SKM-1 (cell line): Measurements from ENCODE around the gene MACROD2.
"Not testable (repeated sequence)": the region's sequence is repeated elsewhere in the genome, so short reads cannot be mapped to it uniquely, and the experiment has no call there.

ENCODE experiments used
- DNase-seq: peaks from one replicate; lab custom pipeline; 2025; ENCODE audit not compliant: unreplicated experiment; lab: John Stamatoyannopoulos, UW

Gene MACROD2

GRCh38 chr20:14966203-14966602, 970.9 kb downstream of the MACROD2 start:
- no peak for DNase-seq

GRCh38 chr20:14966808-14967207, 971.5 kb downstream of the MACROD2 start:
- no peak for DNase-seq

- DNase-seq = no peak
Measured at GRCh38 chr20:14972256-14972655, 976.9 kb downstream of the MACROD2 start.

DNA sequence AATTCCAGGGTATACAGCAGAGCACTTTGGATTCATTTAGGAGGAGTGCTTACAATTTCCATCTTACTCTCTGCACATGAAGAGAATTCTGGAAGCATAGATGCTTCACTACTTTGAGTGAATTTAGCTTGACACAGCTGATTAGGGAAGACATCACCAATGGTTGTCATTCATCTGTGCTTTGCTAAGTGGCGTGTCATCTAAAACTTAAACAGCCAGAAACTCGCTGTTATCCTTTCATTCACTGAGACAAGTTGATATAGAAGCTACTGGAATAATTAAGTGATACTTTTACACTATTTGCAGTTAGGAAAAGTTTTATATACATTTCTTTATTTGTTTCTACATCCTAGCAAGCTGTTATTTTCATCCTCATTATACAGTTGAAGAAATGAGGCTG, 977.4 kb downstream of the MACROD2 start:
- no peak for DNase-seq

GRCh38 chr20:14979453-14979986, 984.2 kb downstream of the MACROD2 start:
- DNase-seq = no peak

- not testable (repeated sequence) for DNase-seq
Measured at GRCh38 chr20:14981486-14981885, 986.2 kb downstream of the MACROD2 start.

GRCh38 chr20:14982324-14982723, 987.0 kb downstream of the MACROD2 start:
- DNase-seq = not testable (repeated sequence)

- no peak for DNase-seq
Measured at GRCh38 chr20:14984305-14984704, 989.0 kb downstream of the MACROD2 start.

DNA sequence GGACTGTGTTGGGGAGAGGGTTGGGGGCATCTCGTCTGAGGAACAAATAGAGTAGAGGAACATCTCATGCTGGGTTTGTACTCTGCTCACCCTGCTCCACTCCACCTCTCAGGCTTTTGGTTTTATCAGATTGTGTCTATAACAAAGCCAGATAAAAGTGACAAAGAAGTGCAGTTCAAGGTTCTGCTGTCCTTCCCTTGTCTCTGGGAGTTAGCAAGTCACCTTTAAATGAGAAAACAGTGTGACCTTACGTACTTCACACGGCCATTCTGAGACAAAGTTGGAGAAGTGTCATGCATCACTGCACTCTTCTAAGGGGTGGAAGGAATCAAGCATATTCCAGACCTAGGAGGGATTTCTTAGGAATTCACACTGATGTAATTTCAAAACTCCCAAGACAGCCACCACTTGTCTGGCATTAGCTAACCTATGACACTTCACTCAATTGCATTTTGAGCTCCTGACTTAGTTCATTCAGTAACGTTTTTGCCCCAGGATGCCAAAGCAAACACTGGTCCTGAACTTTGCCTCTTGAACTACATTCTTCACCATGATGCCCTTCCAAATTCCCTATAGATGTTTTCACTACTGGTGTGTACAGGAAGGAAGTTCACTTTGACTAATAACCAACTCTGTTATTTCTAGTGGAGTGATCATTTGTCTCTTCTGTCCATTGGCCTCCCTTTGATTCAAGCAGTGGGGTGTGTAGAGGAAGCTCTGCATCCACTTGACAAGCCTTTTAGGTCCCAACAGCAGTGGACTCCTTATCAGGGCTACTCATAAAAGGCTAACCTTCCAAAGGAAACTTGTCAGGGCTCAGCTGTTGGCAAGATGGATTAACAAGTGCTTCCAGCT, 989.7 kb downstream of the MACROD2 start:
- DNase-seq = no peak

GRCh38 chr20:14986026-14986655, 990.8 kb downstream of the MACROD2 start:
- DNase-seq = no peak

DNA sequence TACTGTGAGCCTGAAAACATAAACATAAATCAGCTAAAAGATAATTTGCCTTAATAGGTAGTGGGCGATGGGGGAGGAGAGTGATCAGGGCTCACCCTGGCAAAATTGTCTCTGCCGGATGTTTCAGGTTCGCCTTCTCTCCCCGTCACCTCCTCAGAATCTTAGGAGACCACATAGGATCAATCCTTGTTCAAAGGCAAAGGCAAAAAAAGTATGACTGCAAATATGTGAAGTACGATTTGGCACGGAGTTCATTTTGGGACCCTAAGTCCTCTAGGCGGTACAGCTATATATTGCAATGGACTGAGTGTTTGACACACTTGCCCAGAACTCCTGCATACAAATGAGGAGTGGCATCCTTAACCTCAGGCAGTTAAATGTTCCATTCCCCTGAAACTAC, 991.3 kb downstream of the MACROD2 start:
- no peak for DNase-seq

- DNase-seq = no peak
Measured at GRCh38 chr20:14989535-14990290, 994.4 kb downstream of the MACROD2 start.

GRCh38 chr20:14991023-14991422, 995.7 kb downstream of the MACROD2 start:
- no peak for DNase-seq

GRCh38 chr20:14992153-14992552, 996.8 kb downstream of the MACROD2 start:
- DNase-seq = no peak

DNA sequence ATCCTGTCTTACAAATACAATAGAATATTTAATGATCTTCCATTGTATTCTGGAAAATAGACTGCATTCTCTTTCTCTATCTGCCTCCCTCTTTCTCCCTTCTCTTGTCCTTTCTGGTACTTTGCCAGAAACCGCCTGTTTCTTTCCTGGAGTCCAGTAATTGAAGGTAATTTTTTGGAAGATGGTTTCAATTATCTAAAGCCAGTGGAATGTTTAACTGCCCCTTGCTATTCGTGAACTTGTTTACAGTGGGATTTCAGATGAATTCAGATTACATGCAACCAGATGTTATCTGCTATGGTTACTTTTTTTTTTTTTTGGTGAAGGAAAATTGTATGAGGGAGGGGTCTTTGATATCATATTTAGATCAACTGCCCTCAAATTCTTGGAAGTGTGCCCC, 997.6 kb downstream of the MACROD2 start:
- no peak for DNase-seq

DNA sequence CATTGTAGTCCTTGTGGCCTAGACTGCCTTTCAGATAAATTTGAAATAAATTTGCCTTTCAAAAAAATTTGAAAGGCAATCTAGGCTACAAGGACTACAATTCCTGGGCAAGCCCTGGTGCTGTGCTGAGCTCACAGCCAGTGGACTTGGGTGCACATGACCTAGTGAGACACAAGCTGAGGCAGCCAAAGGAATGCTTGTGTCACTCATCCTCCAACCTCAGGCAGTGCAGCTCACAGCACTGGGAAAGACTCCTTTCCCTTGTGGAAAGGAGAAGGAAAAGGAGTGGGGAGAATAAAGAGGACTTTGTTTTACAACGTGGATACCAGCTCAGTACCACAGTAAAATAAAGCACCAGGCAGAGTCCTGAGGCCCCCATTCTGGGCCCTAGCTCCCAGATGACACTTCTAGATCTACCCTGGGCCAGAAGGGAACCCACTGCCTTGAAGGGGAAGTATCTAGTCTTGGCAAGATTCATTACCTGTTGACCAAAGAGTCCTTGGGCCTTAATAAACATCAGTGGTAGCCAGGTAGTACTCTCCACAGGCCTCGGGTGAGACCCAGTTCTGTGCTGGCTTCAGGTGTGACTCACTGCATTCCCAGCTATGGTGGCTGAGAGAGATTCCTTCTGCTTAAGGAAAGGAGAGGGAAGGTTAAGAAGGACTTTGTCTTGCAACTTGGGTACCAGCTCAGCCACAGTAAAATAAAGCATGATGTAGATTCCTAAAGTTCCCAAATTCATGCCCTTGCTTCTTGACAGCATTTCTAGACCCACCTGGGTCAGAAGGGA, 1001.8 kb downstream of the MACROD2 start:
- DNase-seq = no peak

DNA sequence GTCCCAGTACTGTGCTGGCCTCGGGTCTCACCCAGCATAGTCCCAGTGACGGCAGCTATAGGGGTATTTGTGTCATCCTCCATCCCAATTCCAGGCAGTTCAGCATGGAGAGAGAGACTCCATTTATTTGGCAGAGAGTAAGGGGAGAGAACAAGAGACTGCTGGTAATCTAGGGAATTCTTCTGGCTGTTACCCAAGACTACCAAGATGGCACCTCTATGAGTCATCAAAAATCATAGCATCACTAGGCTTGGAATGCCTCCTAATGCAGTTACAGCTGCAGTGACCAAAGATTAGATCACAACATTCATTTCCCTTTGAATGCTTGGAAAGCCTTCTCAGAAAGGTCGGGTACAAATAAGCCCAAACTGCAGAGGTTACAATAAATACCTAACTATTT, 1002.5 kb downstream of the MACROD2 start:
- no peak for DNase-seq

DNA sequence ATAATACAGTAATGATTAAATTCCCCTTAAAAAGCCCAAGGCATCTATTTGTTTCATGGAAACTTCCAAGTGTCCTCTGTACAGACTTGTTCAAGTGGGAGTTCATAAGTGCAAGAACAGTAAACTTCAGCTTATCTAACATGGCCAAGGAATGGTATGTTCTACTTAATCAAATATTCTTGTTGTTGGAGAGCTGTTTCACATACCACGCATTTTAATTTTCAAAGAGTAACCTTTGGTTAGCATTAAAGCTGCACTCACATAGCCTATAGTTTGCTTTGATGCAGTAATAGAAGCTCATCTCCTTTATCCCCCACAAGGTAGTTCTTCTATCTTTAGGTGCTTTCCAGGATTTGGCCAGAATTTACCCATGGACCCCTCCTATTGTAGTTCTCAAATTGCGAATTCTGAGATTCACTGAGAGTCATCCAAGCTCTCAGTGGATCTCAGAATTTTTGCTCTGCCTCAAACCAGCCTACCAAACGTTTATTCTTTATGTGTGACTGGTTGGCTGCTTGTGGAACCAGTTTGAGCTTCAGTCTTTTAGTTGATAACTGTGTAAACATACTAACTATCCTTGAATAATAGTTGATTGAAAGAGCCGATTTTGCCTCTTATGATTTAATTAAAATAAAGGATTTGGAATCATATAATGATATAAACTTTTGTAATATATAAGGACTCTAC, 1010.1 kb downstream of the MACROD2 start:
- DNase-seq = no peak

GRCh38 chr20:15011631-15012030, 1016.3 kb downstream of the MACROD2 start:
- no peak for DNase-seq

DNA sequence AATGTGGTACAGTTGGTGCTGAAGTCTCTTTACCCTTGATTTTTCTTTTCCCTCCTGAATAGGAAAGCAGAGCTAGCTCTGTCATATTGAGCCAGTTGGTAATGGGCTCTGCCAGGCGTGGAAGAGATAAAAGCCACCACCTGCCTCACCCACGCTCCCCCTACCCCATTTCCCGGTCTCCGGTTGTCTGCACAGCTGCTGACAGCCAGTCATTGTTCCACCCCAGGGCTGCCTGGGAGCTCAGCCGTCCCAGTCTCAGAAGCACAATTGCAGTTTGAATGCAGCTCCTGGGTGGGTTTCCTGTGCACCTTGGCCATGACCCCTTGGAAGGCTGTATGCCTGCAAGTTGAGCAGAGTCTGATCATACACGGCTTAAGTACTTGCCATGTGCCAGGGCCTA, 1017.2 kb downstream of the MACROD2 start:
- no peak for DNase-seq
